K562 (cell line): ENCODE results near the gene SRBD1. TPM values are rescaled to one million over a fixed set of nuclear protein-coding genes. Genes with fewer than 3 reads are reported as not detected.

ENCODE experiments used
- ATAC-seq: fragments of 200-7000 bp; cut with Tn5 transposase; 3 replicates; pipeline ENCODE4 v1.9.1; 2020; ENCODE audit warnings: moderate library complexity
- BruUV-seq: library from RNA; stranded (reverse); fragments of 400-500 nt; replicated peaks from 2 replicates; lab custom pipeline; 2021; lab: Mats Ljungman, UMichigan
- CTCF ChIA-PET: fragments of 300-600 bp; formaldehyde crosslinking; extraction: SDS; loops from one replicate; lab custom pipeline; 2021; ENCODE audit warnings: low intra/inter-chr PET ratio; lab: Yijun Ruan, JAX
- POLR2A ChIA-PET: fragments of 300-600, 350-650 bp; sonication (Branson Sonifier 250); formaldehyde crosslinking; extraction: SDS; loops from one replicate; lab custom pipeline; 2021; ENCODE audit warnings: antibody characterized with exemption, inconsistent platforms; lab: Yijun Ruan, JAX
- DNase-seq, 4 experiments: peaks; one replicate each; pipeline versions ENCODE4 v3.0.0 to v3.0.0-alpha.2; 2011 to 2018; ENCODE audit warnings: low spot score in 3 of 4, mixed read lengths in 3 of 4; ENCODE audit errors: extremely low read depth in 1 of 4
- FAIRE-seq: peaks from 2 replicates; lab custom pipeline; 2011; peaks lifted over from hg19 to GRCh38; lab: Jason Lieb, UNC
- H2AFZ ChIP-seq: 2 replicates; pipeline ENCODE4 v1.6.0; 2011; ENCODE audit warnings: low read depth, low read length, control low read depth, inconsistent platforms
- H3K27ac ChIP-seq: fragments of 200-600 bp; 3 replicates; pipeline ENCODE4 v1.8.0; 2011; ENCODE audit warnings: low read depth, mild to moderate bottlenecking, control low read depth, inconsistent platforms, low read length, moderate library complexity, mixed read lengths; ENCODE audit errors: extremely low read depth
- H3K27me3 ChIP-seq, 2 experiments: fragments of 300-600 bp in 1 of 2; 2 replicates in 1 of 2; 3 replicates in 1 of 2; pipeline versions ENCODE4 v1.6.0 to v1.8.0; 2011; ENCODE audit warnings: inconsistent platforms in 2 of 2, low read length in 2 of 2, mild to moderate bottlenecking in 1 of 2, mixed read lengths in 1 of 2, moderate library complexity in 1 of 2; ENCODE audit not compliant: control insufficient read depth in 2 of 2, insufficient read depth in 2 of 2
- H3K36me3 ChIP-seq: fragments of 300-600 bp; 3 replicates; pipeline ENCODE4 v1.8.0; 2011; ENCODE audit warnings: mild to moderate bottlenecking, low read length, inconsistent platforms; ENCODE audit not compliant: control insufficient read depth, insufficient read depth
- H3K4me1 ChIP-seq, 2 experiments: fragments of 200-600 bp in 1 of 2; replicated peaks in 1 of 2; 2 replicates in 1 of 2; 3 replicates in 1 of 2; pipeline versions ENCODE4 v1.5.1 to v1.8.0; 2011; ENCODE audit warnings: inconsistent platforms in 2 of 2, low read length in 2 of 2, mild to moderate bottlenecking in 1 of 2, mixed read lengths in 1 of 2, moderate library complexity in 1 of 2; ENCODE audit not compliant: control insufficient read depth in 2 of 2, insufficient read depth in 2 of 2
- H3K4me2 ChIP-seq: 2 replicates; pipeline ENCODE4 v1.6.1; 2011; ENCODE audit warnings: low read length, control low read depth, inconsistent platforms, mixed read lengths; ENCODE audit not compliant: insufficient read depth
- H3K4me3 ChIP-seq: fragments of 200-600 bp; sonication (generic), shearing (Covaris generic); 2 replicates; pipeline ENCODE4 v1.5.1; 2016; ENCODE audit warnings: control low read depth, inconsistent platforms
- H3K79me2 ChIP-seq: fragments of 200-600 bp; 3 replicates; pipeline ENCODE4 v1.8.0; 2011; ENCODE audit warnings: low read length, inconsistent platforms; ENCODE audit not compliant: control insufficient read depth, insufficient read depth
- H3K9ac ChIP-seq, 2 experiments: 2 replicates each; pipeline versions ENCODE4 v1.6.0 to v1.6.1; 2011; ENCODE audit warnings: low read depth in 2 of 2, low read length in 2 of 2, control low read depth in 1 of 2, inconsistent platforms in 1 of 2, mild to moderate bottlenecking in 1 of 2, mixed read lengths in 1 of 2; ENCODE audit not compliant: insufficient read depth in 1 of 2
- H3K9me1 ChIP-seq: one replicate; pipeline ENCODE4 v1.6.0; 2011; ENCODE audit warnings: inconsistent platforms, mild to moderate bottlenecking, low read length, moderate library complexity; ENCODE audit not compliant: control insufficient read depth, insufficient read depth
- H3K9me3 ChIP-seq: replicated peaks from 2 replicates; pipeline ENCODE4 v1.5.1; 2011; ENCODE audit warnings: low read depth, low read length, inconsistent platforms; ENCODE audit not compliant: control insufficient read depth, insufficient read depth
- H4K20me1 ChIP-seq: replicated peaks from 2 replicates; pipeline ENCODE4 v1.6.1; 2011; ENCODE audit warnings: low read length, inconsistent platforms, mixed read lengths; ENCODE audit not compliant: control insufficient read depth, insufficient read depth
- IFI16 ChIP-seq: fragments of 250-450 bp; sonication (Bioruptor Pico); IDR thresholded peaks from 2 replicates; pipeline ENCODE4 v2.1.2; 2022; ENCODE audit warnings: mild to moderate bottlenecking, inconsistent platforms
- MEF2D ChIP-seq: conservative IDR thresholded peaks from 2 replicates; pipeline ENCODE4 v1.6.1; 2016; ENCODE audit warnings: low read depth, missing genetic modification characterization, missing compliant biosample characterization
- MTA1 ChIP-seq: fragments of 450-650 bp; IDR thresholded peaks from 2 replicates; pipeline ENCODE4 v1.6.1; 2017; ENCODE audit warnings: borderline replicate concordance
- MXI1 ChIP-seq: IDR thresholded peaks from 2 replicates; pipeline ENCODE4 v1.6.1; 2011; ENCODE audit warnings: low read depth, mild to moderate bottlenecking, improper control_type of control experiment, low read length
- TCF3 ChIP-seq: sonication (generic); formaldehyde crosslinking; IDR thresholded peaks from 2 replicates; pipeline ENCODE4 v1.4.0; 2020; ENCODE audit warnings: mild to moderate bottlenecking, missing genetic modification reagents
- TOE1 ChIP-seq, 2 experiments: fragments of 450-650 bp in 1 of 2; sonication (generic) in 1 of 2; formaldehyde crosslinking in 1 of 2; IDR thresholded peaks; 2 replicates each; pipeline versions ENCODE4 v1.7.1 to v1.8.0; 2016 to 2022; ENCODE audit warnings: borderline replicate concordance in 2 of 2, mild to moderate bottlenecking in 2 of 2, antibody characterized with exemption in 1 of 2, inconsistent platforms in 1 of 2, low read depth in 1 of 2, missing genetic modification reagents in 1 of 2, moderate library complexity in 1 of 2
- ZNF354B ChIP-seq: fragments of 250-450 bp; sonication (Bioruptor Pico); IDR thresholded peaks from 2 replicates; pipeline ENCODE4 v1.4.0; 2020
- WGBS: fragments of 100-300 bp; shearing (Covaris generic); methylation state at CpG from one replicate; pipeline ENCODE4 v1.1.6; 2016; ENCODE audit warnings: low coverage, mixed read lengths; ENCODE audit not compliant: insufficient coverage; ENCODE audit errors: missing lambda C conversion rate; 5-methylcytosine and 5-hydroxymethylcytosine counted together
- in situ Hi-C: fragments of 300-500 bp; cut with MboI; formaldehyde crosslinking; loops from 4 replicates; pipeline ENCODE4 v1.15.0; 2018; ENCODE audit warnings: inconsistent platforms, mixed read lengths
- intact Hi-C: fragments of 100-400 bp; cut with micrococcal nuclease; formaldehyde crosslinking; loops from 2 replicates; pipeline ENCODE4 v1.14.2; 2022
- polyA plus RNA-seq, 8 experiments: library from polyadenylated mRNA; depleted of rRNA in 4 of 8; stranded (reverse) in 5 of 8; unstranded in 3 of 8; fragments of >200 nt; fragmentation: Nextera tagmentation in 2 of 8; fragmentation: Illumina TruSeq in 1 of 8; extraction: Ambion mirVana in 2 of 8; extraction: Trizol in 1 of 8; gene quantifications; 2 replicates each; pipeline versions ENCODE4 v1.2.1 to v1.2.3, GENCODE V29; 2011 to 2014; ENCODE audit warnings: inconsistent platforms in 1 of 8, missing spikeins in 1 of 8
- total RNA-seq, 7 experiments: library from RNA; depleted of rRNA in 6 of 7; stranded (reverse); fragments of >200 nt in 6 of 7; fragmentation: Illumina TruSeq in 2 of 7; extraction: Trizol in 2 of 7; gene quantifications; 2 replicates each; pipeline versions ENCODE4 v1.2.1 to v1.2.3, GENCODE V29; 2011 to 2021; ENCODE audit warnings: low replicate concordance in 1 of 7

SRBD1 gene
- total and polyA plus RNA-seq, 9 of the 15 experiments (the other 6 are each of a cell fraction or from before 2014, with no cell fraction given), result 6.9 to 23.2 (median 14.7) TPM

- TF ChIP-seq TOE1 (IDR thresholded peaks at IDR 0.05; ENCODE audit: borderline replicate concordance) (no peak), TOE1 (CRISPR knock-in tag; IDR thresholded peaks at IDR 0.05; ENCODE audit: borderline replicate concordance, low read depth) (no peak), MEF2D (tag) (no peak), MXI1 (no peak), TCF3 (no peak)
These were observed 266.6 kb downstream of the SRBD1 start (continued) for GRCh38 chr2:45344502-45344901.

DNA sequence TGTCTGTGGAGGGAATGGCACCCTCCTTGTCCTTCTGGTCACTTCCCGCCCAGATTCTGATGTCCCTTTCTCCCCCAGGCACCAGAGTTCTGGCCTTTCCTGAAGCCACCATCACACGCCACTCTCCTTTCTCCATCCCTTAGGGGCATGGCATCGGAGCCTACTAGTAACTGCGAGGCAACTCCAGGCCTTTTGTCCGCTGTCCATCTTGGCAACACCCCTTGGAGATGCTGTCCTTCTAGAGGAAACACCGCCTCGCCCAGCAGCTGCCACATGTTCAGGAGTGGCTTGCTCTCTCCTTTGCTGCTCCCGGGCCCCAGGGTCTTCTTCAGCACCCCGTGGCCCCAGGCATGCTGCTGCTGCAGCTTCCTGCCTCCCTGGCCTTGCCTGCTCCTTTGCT is 267.0 kb downstream of the SRBD1 start:
- H3K9me1 ChIP-seq, result no peaks in the 10 kb centered on the region

More for the DNA sequence above, 267.0 kb downstream of the SRBD1 start:
- Histone ChIP-seq H3K4me2 (no peak overlapping the region), H3K27me3 (peaks cover 18 to 45% of the 10 kb centered on the region in 2 experiments), H2AFZ (no peak overlapping the region), H3K9me3 (no peaks in the 10 kb centered on the region), H4K20me1 (no peaks in the 10 kb centered on the region), H3K4me1 (no peaks in the 10 kb centered on the region), H3K27ac (no peak overlapping the region), H3K79me2 (no peaks in the 10 kb centered on the region), H3K36me3 (no peaks in the 10 kb centered on the region), H3K9ac (no peak overlapping the region), H3K4me3 (no peak overlapping the region)
- no TSS peak for BruUV-seq
- in situ Hi-C loops, result no loop called here
- DNase-seq, result no peak
- TF ChIP-seq IFI16 (CRISPR knock-in tag) (no peak), ZNF354B (CRISPR knock-in tag) (no peak), MTA1 (no peak)
- no peak for ATAC-seq
- 1% methylated on average over 9 of the region's 9 CpGs for WGBS
- ChIA-PET POLR2A (no interaction called here), CTCF (no interaction called here)
- intact Hi-C loops, result no loop called here
- FAIRE-seq, result no peak
